NCI-H460 (cell line): ENCODE data around the gene CD74. TPM values are rescaled to one million over a fixed set of nuclear protein-coding genes. Genes with fewer than 3 reads are reported as not detected.

Experiments used
- DNase-seq: peaks from one replicate; pipeline ENCODE4 v3.0.0-alpha.2; 2016; ENCODE audit warnings: low read depth; ENCODE audit errors: extremely low read depth
- total RNA-seq: library from RNA; depleted of rRNA; stranded (reverse); fragments of >200 nt; shearing (Covaris generic); gene quantifications from 2 replicates; pipeline ENCODE4 v1.2.3, GENCODE V29; 2014

CD74 gene
- total RNA-seq, 1 experiment from 2014 or later: not detected

DNA sequence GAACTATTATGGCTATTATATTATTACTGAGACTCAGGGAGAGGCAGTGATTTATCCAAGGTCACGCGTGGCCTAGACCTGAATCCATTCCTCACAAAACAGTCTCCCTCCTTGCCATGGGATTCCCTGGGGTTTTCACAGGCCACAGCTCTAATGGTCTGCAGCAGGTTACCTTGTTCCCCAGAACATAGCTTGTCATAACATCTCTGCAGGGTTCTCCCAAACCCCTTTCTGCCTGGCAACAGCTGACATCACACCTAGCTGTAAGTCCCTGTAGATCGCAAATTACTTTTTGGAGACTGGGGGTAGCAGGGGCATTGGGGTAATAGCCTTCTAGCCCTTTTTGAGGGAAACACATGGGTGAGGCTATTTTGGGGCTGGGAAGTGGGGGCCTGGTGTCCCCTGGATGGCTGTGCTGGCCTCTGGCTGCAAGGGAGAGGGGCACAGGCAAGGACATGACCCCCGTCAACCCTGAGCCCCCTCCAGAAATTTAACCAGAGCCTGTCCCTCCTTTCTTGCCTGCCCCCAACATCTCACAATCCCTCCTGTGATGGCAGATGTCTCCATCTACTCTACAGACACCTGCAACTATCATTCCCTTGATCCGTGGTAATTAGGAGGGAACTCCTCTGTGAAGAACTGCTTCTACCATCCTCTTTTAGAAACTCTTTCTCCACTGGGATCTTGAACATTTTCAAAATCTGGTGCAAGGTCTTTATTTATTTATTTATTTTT lies 1.3 kb downstream of the CD74 start:
- no peak for DNase-seq

DNA sequence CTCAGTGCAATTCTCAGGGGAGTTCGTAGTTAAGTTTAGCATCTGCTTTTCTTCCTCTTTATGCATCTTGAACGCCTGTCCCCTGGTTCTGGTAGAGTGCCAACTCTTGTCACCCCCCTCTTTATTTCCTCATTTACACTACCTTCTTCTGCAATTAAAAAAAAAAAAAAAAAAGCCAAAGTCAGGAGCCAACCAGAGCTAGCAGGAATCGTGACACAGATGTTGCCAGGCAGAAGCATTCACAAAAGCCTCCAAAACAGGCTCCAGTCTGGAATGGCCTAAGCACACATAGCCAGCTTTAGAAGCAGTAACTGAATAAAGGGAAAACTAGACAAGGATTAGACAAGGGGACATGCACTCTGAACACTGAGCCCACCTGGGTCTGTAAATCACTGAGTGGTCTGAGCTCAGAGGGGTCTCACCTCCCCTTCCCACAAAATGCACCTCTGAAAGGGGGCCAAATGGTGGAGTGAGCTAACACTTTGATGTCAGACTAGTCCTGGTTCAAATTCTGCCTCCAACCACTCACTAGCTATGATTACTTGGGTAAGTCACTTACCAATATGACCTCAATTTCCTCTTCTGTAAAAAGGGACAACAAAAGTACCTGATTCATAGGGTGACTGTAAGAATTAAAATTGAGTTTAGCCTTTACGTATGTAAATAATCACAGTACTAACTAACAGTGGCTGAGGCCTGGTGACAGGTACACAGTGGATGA lies 2.0 kb downstream of the CD74 start:
- DNase-seq: peak; percentile 63

DNA sequence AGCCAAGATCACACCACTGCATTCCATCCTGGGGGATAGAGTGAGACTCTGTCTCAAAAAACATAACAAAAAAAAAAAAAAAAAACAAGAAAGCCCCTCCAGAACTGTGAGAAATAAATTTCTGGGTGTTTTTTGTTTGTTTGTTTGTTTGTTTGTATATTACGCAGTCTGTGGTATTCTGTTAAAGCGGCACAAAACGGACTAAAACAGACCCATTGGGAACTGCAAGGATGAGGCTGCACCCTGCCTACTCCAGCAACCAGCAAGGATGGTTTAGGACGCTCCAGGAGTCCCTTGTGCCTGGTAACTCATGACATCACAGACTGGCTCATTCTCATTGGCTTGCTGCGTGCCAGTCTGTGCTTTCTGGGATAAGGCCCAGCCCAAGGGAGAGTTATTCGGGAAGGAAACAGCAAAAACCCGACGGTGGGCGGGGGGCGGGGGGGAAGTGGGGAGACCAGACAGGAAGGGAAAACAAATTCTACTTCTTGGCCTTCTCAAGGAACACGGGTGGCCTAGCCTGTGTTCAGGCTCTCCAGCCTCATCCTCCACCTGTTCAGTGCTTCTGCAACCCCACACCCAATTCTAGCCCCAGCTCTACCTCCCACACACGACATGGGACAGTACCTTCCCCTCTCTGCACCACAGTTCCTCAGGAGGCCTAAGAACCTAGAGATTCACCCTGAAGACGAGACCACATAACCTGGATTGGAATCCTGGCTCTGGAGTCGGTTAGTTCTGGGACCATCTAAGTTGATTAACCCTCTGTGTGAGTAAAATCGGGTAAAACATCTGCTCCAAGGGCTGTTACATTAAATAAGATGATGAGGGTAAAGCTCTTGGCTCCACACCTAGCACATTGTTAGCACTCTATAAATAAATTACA lies 2.8 kb downstream of the CD74 start:
- DNase-seq: peak; percentile 93

DNA sequence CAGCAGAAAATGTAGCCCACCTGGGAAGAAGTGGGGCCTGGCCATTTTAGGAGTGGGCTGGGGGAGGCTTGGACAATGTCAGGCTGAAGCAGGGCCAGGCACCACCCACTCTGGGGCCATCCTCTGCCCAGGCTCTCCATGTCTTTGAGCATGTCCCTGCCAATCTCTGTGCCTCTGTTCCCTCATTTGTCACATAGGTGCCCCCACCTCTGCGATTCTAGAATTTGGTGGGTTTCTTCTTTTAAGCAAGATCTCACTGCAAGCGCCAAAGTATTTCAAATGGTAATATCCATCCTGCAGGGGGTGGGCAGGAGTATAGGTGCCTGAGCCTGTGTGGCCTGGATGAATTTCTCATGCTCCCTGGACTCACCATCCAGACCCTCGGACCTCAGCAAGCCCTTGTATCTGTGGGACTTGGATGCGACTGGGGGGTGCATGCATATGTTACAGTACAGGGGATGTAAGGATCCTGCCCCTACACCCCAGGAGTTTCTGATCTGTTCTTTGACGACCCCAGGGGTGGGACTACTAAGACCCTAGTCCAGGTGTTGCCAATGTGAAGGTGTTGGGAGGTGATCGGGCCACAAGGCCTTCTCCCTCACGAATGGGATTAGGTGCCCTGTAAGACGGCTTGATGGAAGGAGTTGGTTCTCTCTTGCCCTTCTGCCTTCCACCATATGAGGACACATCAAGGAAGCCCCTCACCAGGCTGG lies 4.3 kb downstream of the CD74 start:
- no peak for DNase-seq

DNA sequence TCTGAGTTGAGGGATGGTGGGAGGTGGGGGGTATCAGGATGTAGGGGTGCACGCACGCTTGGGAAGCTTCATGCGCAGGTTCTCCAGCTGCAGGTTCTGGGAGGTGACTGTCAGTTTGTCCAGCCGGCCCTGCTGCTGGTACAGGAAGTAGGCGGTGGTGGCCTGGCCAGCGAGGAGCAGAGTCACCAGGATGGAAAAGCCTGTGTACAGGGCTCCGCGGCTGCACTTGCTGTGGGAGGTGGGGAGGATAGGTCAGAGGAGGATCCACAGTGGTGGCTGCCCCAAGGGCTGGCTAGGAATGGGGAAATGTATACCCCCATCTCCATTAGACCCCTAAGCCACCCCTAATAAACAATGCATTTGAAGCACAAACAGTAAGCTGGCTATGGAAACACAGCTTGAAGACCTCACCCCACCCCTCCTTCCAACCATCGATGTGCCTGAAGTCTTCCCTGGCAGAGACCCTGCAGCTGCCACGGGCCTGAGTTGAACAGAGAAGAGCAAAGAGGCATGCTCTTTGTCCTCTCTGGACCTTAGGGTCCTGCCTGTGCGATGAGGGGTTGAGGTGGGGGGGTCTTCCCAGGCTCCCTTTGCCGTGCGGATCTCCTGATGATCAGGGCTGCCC lies 5.5 kb downstream of the CD74 start:
- DNase-seq: no peak

DNA sequence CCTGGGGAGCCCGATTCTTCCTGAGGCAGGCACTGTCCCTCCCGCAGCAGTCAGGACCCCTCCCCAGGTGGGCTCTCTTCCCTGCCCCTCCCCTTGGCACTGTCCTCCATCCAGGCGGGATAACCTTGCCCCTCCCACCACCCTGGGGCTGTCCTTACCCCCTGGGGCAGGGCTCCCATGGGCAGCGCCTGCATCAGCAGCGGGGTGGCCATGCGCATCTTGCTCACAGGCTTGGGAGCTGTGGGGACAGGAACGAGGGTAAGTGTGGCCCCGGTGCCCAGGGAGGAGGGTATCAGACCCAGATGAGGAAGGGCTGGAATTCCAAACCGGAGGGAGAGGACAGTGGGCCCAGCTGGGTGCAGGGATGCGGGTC lies 6.0 kb downstream of the CD74 start:
- DNase-seq: no peak

DNA sequence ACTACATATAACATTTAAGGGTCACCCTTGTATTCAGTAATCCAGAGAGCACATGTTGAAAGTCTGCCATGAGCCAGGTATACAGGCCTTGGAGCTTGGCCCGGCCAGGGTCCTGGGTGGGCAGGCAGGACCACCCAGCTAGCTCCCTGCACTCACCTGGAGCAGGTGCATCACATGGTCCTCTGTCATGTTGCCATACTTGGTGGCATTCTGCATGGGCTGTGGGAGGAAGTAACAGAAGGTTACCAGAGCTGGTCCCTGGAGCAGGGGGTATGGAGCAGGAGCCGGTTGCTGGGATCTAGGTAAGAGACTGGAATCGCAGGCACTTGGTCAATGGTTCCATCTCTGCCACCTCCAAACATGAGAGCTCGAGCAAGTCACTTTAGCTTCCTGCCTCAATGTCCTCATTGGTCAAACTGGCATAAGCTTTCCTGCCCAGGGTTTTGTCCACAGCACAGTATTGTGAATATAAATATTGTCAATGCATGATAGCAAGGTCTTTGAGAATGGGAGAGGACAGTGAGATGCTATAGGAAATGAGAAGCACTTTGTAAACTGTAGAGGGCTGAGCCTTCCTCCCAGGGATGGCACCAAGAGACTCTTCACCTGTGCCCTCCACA lies 6.5 kb downstream of the CD74 start:
- DNase-seq: no peak

DNA sequence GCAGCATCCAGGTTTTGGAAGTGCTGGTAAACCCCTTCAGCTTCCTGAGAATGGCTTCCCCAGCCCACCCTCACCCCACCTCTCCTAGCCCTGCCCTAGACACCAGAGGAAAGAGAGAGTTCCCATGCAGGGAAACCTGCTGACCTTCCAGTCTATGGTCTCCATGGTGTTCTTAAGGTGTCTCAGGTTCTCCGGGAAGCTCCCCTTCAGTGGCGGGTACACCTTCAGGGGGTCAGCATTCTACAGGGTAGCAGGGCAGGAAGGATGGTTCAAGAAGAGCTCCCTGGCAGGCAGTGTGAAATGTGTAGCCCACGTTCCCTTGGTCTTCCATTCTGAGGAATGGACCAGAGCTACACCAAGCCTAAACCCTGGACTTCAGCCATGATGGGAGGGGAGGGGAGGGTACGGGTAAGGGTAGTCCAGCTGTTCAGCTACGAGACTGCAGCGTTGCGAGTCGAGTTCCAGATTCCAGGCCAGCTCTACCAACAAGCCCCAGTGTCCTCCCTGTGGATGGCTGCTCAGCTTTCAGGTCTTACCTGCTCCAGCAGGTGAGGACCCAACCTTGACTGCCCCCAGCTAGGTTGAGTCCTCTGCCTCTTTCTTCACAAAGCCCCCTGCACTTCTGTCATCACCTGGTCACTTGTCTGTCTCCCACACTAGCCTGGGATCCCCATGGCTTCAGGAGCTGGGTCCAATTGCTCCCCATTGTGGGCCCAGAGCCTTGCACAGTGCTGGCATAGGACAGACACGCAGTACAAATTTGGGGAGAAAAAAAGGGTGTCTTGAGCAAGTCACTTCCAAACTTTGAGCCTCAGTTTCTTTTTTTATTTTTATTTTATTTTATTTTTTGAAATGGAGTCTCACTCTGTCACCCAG lies 7.5 kb downstream of the CD74 start:
- DNase-seq: no peak

DNA sequence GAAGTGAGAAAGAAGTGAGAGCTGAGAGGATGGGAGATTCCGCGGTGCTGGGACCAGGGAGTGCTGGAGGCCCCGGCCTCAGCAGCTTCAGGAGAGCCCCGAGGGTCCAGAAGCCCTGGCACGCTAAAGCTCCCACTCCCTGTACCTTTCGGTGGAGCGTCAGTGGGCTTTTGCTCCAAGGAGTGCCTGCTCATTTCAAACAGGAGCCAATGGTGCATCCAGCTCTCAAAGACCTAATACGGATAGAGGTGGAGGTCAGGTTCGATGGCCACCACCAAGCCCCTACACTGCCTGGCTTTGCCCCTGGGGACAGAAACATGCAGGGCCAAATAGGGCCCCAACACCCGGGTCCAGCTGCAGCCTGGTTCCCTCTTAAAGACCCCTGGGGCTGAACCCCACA lies 8.2 kb downstream of the CD74 start:
- DNase-seq: no peak

DNA sequence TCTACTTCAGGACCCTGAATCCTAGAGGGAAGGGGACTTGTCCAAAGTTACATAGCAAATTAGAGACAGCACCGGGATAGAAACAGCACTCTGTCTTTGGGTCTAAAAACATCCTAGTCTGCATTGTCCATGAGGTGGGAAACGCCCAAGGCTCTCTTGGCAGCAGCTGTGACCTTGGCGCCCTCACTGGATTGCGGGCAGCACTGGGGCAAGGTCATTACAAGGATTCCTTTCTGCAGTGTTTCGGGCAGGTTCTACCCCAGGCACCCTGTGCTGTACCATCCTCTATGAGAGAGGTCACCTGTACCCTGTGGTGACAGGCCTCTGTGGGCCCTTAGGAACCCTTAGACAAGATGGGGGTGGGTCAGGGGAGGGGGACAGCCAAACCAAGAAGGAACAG lies 8.6 kb downstream of the CD74 start:
- no peak for DNase-seq

DNA sequence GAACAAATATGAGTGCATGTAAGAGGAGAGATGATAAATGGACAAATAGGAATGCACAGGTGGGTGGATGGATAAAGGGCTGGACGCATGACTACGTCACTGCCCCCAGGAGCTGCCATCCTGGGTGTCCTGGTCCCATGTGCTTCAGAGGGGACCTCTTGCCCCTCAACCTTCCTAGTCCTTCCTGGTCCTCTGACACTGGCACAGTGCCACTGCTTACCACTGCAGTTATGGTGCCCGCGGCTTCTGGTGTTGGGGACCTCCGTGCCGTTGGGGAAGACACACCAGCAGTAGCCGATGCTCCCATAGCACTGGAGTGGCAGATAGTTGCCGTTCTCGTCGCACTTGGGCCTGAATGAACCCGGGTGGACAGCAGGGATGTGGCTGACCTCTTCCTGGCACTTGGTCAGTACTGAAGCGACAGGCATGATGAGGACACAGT lies 9.8 kb downstream of the CD74 start:
- no peak for DNase-seq

DNA sequence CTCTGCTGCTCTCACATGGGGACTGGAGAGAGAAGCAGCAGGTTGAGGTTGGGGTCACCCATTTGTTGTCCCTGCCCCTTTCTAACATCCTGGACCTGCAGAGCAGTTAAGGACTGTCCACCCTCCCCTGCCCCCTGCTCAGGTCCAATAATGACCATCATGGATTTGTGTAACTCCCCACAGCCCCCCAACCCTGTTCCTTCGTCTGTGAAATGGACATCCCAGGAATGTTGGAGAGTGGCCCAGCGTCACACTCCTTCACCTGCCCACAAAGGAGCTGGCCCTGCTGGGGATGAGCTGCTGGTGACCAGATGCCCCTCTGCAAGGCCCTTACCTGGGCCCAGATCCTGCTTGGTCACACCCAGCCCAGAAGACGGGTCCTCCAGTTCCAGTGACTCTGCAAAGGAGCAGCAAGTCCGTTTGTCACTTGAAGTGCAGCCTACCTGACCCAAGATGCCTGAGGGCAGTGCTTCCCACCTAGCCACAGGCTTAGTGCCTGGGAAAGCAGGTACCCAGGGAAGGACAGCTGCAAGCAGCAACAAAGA lies 10.4 kb downstream of the CD74 start:
- no peak for DNase-seq

DNA sequence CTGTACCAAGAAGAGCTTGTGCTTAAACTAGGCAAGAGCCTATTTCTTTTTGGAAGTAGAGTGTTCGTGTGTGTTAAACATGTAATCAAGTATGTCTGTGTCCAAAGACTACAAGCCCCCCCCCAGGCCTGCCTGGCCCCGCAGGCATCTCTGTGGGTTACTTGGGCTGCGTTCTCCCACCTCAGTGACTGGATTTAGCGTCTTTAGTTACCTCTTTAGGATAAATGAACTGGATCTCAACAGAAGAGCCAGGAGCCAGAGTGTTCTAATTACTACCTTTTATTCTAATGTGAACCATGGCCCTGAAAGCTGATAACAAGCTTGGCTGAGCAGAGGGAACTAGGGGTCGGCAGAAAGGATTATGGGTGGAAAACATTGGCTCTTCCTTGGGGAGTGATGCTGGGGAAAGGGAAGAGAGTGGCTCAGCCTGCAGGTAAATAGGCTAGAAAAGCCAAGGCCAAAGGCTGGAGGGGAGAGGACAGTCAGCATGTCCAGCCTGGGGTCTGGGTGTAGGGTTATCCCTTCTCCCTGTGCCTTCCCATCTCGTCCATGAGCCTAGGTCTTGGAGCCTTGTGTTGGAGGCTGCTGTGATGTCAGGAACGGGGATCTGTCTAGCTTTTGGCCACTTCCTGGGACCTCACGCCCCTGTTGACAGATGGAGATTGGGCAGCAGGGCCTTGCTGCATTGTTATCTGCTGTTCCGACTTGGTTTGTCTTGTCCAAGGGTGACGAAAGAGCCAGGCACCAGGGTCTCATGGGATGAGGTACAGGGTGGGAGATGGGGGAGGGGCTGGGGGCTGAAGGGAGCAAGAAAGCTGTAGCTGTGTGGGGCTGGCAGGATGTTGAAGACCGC lies 11.1 kb downstream of the CD74 start:
- DNase-seq: no peak

DNA sequence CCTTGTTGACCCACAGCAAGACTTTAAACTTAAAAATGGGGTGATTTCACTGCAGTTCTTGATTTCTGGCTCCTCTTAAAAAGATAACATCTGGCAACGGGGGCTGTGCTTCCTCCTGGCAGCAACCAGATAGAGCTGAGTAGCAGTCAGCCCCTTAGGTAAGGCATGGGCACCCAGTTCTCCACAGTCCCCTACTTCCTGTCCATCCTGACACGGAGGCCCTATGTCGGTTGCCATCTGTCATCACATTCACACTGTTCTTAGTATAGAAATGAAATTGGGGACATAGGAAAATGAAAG lies 11.7 kb downstream of the CD74 start:
- no peak for DNase-seq

DNA sequence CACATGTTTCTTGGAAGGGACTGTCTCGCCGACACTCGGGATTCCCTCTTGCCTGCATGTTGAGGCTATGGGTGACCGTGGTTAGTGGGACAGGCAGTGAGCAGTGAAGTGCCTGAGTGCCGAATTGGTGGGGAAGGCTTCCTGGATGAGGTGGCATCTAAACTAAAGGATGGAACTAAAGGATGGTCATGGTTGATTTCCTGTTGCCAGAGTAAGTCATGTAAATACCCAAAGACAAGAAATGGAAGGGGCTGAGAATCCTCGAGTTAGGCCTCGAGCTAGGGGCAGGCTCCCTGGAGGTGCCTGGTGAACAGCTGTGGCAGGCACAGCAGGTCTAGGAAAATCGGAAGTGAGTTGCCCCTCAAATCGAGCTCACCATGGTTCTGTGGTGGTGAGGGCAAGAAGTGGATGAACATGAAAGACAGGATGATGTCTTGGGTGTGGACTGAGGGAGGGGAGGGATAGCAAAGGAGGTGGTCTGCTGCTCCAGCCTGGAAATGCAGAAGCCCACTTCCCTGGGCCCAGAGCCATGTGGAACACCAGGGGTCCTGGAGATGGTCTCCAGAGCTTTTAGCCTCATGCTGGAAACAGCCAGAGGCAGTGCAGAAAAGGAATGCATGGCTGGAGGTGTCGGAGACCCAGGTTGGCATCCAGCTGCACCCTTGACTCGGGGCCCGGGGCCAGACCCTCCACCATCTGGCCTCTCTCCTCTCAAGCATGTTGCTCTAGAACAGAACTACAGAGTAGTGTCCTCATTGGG lies 12.2 kb downstream of the CD74 start:
- DNase-seq: no peak

DNA sequence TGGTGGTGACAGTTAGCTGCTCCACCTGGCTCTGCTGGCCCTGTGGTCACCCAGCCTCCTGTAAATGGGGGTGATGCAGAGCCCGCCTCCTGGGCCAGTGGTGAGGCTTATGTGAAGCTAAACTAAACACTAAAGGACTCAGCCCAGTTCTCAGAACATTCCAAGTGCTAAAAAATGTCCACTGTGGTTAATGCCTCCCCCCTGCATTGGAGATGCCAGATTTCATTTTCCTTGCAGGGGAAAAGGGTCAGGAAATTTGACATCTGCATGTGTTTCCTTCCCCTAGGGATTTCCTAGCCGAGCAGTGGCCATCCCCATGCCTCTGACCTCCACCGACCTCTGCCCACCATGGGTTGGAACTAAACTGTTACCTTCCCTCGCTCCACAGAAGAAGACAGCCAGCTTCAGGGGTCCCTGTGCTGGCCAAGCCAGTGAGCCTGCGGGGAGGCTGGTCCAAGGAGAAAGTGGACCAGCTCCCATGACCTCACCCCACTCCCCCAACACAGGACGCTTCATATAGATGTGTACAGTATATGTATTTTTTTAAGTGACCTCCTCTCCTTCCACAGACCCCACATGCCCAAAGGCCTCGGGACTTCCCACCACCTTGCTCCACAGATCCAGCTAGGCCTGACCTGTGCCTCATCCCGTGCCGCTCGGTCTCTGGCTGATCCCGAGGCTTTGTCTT lies 13.0 kb downstream of the CD74 start:
- DNase-seq: no peak
